Right renal cortex interstitium (tissue), 3 donors: ENCODE measurements around the gene EXT2. TPM values are rescaled to one million over a fixed set of nuclear protein-coding genes. Genes with fewer than 3 reads are reported as not detected.
A peak's percentile ranks its signal among the peaks of the same experiment; 100 is the strongest.

ENCODE experiments used
- DNase-seq, 3 donors: peaks; one replicate each; pipeline ENCODE4 v3.0.0-alpha.2; 2013; ENCODE audit warnings: low read depth in 3 of 3, low spot score in 2 of 3
- polyA plus RNA-seq, 3 donors: library from polyadenylated mRNA; unstranded; fragments of 120-200 nt; gene quantifications; one replicate each; pipeline ENCODE4 v1.2.1, GENCODE V29; 2013; ENCODE audit not compliant: insufficient read length in 3 of 3

Gene EXT2
- polyA plus RNA-seq, 3 donors: 71.0 to 77.1 (median 72.4) TPM

GRCh38 chr11:44228379-44228778 is 132.9 kb downstream of the EXT2 start:
- no peak for DNase-seq

GRCh38 chr11:44229098-44229497 is 133.6 kb downstream of the EXT2 start:
- no peak for DNase-seq

GRCh38 chr11:44229624-44230023 is 134.1 kb downstream of the EXT2 start:
- no peak for DNase-seq

- peak; percentile 41 to 45 (median 45) for DNase-seq
Measured at GRCh38 chr11:44235765-44236201, 140.3 kb downstream of the EXT2 start.

- DNase-seq: peak; percentile 25 to 32 (median 27)
Measured at GRCh38 chr11:44236296-44236695, 140.8 kb downstream of the EXT2 start.

DNA sequence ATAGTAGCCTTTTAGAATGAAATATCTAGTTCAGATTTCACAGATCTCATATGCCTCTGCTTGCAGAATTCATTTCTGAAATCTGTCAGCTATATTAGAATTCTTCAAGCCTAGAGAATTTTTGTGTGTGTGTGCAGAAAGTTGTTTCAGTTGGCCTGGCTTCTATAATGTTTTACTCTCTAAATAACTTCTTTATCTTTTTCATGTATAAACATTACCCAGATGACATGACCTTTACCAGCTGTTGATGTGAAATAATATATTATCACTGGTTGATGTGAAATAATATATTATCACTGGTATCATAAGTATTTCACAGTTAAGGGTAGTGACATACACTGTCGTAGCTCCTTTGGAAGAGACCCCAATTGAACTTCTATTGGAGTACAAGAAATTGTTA is 141.7 kb downstream of the EXT2 start:
- no peak for DNase-seq

DNA sequence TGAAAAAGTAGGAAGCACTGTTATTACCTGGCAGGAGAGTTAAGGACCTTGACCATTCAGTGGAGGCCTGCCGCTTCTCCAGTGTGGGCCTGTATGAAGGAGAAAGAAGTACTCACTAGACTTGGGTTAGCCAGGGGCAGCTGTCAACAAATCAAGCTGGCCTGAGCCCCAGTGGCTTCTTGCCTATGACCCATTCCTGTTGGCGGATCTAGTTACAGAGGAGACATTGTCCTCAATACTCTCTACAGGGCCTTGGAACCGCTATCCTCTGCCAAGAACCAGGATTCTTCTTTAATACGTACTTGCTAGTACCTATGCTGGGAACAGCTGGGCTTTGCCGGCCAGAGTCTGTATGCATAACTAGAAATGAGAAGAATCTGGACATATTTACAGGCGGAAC is 146.4 kb downstream of the EXT2 start:
- no peak for DNase-seq

GRCh38 chr11:44243086-44243485 is 147.6 kb downstream of the EXT2 start:
- no peak for DNase-seq

DNA sequence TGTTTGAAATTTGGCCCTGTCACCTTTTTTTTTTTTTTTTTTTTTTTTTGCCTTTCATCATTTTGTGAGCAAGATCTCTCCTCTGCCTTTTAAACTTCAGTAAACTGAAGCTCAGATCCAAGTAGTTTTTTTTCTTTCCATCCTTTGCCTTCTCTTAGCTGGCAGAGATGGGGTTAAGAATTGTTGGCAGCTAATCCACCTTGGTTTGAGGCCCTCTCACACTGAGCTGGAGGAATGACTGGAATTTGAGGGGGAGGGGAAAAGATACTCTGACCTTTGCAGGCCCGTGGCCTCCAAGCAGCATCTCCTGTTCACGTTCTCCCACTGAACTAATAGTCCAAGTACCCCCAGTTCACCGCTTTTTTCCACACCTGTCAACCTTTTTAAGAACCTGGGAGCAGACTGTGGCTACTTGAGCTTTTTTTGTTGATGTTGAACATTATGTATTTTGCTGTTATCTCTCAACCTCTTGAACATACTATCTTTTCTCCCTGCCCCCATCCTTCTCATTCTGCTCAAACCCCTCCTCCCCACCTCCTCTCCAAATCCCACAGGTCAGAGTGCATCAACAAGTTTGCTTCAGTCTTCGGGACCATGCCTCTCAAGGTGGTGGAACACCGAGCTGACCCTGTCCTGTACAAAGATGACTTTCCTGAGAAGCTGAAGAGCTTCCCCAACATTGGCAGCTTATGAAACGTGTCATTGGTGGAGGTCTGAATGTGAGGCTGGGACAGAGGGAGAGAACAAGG is 148.3 kb downstream of the EXT2 start:
- peak; percentile 16 to 38 (median 23) for DNase-seq

GRCh38 chr11:44244639-44245310 is 149.3 kb downstream of the EXT2 start:
- DNase-seq: no peak

GRCh38 chr11:44246726-44247125 is 151.2 kb downstream of the EXT2 start:
- no peak for DNase-seq

GRCh38 chr11:44247508-44247907 is 152.0 kb downstream of the EXT2 start:
- no peak for DNase-seq

DNA sequence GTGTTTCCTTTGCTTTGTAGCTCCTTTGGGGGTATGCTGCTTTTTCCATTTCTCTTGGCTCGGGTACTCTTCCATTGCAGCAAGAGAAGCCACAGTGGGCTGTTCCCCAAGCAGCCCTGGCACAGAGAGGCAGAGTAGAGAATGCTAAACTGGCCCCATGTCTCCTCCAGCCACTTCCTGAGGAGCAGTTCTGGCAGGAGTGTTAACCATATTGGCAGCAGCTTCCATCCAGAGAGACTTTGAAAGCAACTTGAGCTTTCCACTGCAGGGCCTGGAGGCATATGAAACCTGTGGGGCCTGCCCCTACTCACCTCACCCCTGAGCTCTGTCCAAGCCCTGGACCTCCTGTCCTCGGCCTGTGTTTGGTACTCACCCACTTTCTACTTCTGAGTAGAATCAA is 152.6 kb downstream of the EXT2 start:
- no peak for DNase-seq

GRCh38 chr11:44250421-44250820 is 154.9 kb downstream of the EXT2 start:
- no peak for DNase-seq

DNA sequence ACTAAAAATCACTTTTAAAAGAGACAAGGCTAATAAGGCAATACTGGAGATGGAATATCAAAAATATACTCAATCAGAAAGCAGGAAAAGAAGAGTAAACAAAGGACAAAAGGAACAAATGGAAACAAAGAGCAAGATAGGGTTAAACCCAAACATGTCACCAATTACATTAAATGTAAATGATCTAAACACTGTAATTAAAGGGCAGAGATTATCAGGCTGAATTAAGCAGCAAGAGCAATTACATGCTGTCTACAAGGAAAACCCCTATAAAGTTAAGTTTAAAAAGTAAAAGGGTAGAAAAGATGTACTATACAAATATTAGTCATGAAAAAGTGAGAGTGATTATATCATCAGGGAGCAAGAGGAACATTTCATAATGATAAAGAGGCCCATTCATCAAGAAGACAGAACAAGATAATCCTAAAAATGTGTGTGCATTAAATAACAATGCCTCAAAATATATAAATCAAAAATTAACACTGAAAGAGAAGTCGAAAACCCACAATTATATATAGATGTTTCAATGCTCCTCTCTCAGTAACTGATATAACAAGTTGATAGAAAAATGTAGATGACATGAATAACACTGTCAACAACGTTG is 157.6 kb downstream of the EXT2 start:
- no peak for DNase-seq

DNA sequence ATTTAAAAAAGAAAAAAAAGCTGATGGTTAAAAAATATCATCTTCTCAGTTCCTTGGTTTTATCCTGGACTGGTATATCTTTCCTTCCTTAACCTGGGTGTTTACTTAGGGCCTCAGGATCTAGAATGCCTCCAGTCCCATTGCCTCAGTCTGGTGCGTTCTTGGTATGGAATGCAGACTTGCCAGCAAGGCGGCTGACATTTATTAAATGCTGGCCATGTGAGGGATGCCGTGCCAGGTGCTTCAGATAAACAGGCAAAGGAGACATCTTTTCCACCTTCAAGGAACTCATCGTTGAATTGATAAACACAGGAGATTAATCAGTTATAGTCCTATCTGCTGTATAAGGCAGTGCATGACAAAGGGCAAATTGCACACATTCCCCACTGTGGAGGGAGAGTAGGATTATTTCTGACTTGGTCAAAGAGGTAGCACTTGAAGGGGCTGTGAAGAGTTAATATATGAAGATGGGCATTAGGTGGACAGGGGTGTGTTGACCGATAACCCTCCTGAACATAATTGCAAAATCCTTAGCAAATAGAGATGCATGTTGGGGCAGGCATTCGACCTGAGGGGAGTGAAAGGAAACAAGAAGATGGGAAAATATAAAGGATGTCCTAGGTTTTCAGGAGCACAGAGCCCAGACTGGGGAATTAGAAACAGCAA is 160.1 kb downstream of the EXT2 start:
- no peak for DNase-seq

- DNase-seq: no peak
Measured at GRCh38 chr11:44256673-44257291, 161.3 kb downstream of the EXT2 start.

DNA sequence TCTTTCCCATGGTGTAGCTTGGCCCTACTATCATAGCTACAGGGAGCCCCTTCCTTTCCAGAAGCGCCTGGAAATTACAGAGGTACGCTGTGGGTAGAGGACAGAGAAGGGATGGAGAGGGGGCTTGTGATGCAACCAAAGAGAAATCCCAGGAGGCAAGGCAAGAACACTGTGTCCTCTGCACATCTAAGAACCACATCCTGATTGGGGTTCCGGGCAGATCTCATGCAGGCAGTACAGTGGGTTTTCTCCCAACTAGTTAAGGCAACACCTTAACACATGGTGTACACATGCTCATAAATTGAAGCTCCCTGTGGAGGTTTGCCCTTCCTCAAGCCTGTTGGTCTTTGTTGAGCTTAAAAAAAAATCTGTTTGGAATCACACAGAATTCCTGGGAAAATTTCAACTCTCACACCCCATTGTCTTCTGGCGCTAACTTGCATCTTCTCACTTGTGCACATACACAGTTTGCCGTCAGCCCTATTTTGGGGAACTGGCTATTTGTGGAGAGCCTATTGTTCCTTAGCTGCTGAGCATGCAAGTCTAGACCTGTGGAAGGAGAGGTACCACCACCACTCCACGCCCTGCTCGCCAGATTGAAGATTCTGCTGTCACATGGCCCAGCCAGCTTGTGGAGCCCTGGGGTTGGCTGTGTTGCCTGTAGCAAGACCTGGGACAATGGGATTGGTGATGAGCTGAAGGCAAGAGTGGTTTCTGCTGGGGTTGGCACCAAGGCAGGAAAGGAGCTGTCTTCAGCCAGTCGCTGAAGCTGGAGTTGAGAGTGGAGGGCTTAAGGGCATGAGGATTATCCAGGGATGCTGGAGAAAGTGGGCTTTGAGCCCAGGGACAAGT is 162.1 kb downstream of the EXT2 start:
- no peak for DNase-seq

DNA sequence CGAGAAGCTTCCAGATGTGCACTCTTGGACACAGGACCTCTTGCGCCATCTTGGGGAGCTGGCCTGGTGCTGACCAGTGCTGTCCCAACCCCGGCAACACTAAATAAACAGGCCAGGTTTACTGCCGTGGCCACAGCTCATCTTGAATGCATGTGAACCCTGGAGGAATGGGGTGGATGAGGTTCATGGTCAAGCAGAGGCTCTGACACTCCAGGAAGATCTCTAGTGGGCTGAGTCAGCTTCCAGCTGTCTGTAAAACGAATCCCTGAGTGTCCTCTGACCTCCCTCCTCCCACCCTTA is 162.7 kb downstream of the EXT2 start:
- no peak for DNase-seq

DNA sequence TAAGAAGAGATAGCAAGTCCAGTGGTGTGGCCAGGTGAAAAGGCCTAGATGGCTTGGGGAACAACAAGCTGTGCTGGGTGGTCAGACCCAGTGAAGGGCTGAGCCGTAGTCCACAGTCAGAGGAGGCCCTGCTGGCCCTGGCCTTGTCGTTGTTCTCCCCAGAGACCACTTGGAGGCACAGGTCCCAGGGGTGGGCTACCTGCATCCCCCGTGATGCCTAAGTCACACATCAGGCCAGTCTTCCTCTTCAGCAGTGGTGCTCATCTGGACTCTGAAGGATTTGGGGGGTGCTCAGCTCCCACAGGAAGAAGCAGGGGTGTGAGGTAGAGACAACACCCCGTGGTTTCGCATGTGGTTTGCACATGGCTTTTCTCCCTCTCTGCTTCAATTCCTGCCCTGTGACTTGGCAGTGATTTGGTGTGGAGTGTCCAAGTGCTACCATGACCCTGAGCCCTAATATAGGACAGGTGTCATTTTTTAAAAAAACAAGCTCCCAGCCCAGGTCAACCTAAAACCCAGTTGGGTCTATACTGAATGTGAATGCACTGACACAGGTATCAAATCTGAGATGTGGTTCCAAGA is 163.5 kb downstream of the EXT2 start:
- no peak for DNase-seq
